Left ventricle myocardium inferior (tissue), 1 donor: Measurements from ENCODE around the gene QSER1. TPM values are rescaled to one million over a fixed set of nuclear protein-coding genes. Genes with fewer than 3 reads are reported as not detected.

Experiments
- DNase-seq: peaks from one replicate; pipeline ENCODE4 v3.0.0-alpha.2; 2020
- H3K27ac ChIP-seq: fragments of 200-600 bp; replicated peaks from 2 replicates; pipeline ENCODE4 v1.8.0; 2021
- H3K27me3 ChIP-seq: fragments of 200-600 bp; 2 replicates; pipeline ENCODE4 v1.8.0; 2021; ENCODE audit warnings: low read depth
- H3K36me3 ChIP-seq: fragments of 200-600 bp; 2 replicates; pipeline ENCODE4 v1.8.0; 2021
- H3K4me1 ChIP-seq: fragments of 200-600 bp; 2 replicates; pipeline ENCODE4 v1.8.0; 2021
- H3K4me3 ChIP-seq: fragments of 200-600 bp; 2 replicates; pipeline ENCODE4 v1.8.0; 2021; ENCODE audit warnings: mild to moderate bottlenecking, moderate library complexity
- H3K9me3 ChIP-seq: fragments of 200-600 bp; replicated peaks from 2 replicates; pipeline ENCODE4 v1.8.0; 2021
- intact Hi-C: fragments of 100-400 bp; cut with micrococcal nuclease; formaldehyde crosslinking; loops from one replicate; pipeline ENCODE4 v1.11.0; 2022
- total RNA-seq: library from RNA; stranded (reverse); fragmentation: NEBNext Ultra II Directional; extraction: Animal tissue kit (Norgen Biotek cat#: 25700); gene quantifications from one replicate; pipeline ENCODE4 v1.2.1, GENCODE V29; 2021
- TF ChIP-seq, protein P1 (sequence below): fragments of 200-600 bp; IDR thresholded peaks from 2 replicates; pipeline ENCODE4 v1.8.0; 2021; ENCODE audit warnings: antibody characterized with exemption, mild to moderate bottlenecking, borderline replicate concordance
- donor health status: DM: no; HTN: yes; CAD: no; lungs with severe emphysema.

QSER1 gene
- total RNA-seq, 1 donor from 2014 or later = 15.0 TPM

DNA sequence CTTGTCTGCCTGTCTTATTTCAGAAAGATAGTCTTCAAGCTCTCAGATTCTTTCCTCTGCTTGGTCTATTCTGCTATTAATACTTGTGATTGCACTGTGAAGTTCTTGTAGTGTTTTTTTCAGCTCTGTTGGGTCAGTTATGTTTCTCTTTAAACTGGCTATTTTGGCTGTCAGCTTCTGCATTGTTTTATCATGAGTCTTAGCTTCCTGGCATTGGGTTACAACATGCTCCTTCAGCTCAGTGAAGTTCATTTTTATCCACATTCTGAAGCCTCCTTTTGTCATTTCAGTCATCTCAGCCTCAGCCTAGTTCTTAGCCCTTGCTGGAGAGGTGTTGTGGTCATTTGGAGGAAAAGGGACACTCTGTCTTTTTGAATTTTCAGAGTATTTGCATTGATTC, 107.6 kb downstream of the QSER1 start:
- Histone ChIP-seq H3K36me3 (no peaks in the 10 kb centered on the region), H3K9me3 (peaks cover 12% of the 10 kb centered on the region), H3K27ac (no peak overlapping the region), H3K27me3 (peaks cover 8% of the 10 kb centered on the region), H3K4me1 (no peaks in the 10 kb centered on the region), H3K4me3 (no peak overlapping the region)
- intact Hi-C loops = no loop called here
- no peak for DNase-seq
- TF ChIP-seq, protein P1, sequence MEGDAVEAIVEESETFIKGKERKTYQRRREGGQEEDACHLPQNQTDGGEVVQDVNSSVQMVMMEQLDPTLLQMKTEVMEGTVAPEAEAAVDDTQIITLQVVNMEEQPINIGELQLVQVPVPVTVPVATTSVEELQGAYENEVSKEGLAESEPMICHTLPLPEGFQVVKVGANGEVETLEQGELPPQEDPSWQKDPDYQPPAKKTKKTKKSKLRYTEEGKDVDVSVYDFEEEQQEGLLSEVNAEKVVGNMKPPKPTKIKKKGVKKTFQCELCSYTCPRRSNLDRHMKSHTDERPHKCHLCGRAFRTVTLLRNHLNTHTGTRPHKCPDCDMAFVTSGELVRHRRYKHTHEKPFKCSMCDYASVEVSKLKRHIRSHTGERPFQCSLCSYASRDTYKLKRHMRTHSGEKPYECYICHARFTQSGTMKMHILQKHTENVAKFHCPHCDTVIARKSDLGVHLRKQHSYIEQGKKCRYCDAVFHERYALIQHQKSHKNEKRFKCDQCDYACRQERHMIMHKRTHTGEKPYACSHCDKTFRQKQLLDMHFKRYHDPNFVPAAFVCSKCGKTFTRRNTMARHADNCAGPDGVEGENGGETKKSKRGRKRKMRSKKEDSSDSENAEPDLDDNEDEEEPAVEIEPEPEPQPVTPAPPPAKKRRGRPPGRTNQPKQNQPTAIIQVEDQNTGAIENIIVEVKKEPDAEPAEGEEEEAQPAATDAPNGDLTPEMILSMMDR = no peak

DNA sequence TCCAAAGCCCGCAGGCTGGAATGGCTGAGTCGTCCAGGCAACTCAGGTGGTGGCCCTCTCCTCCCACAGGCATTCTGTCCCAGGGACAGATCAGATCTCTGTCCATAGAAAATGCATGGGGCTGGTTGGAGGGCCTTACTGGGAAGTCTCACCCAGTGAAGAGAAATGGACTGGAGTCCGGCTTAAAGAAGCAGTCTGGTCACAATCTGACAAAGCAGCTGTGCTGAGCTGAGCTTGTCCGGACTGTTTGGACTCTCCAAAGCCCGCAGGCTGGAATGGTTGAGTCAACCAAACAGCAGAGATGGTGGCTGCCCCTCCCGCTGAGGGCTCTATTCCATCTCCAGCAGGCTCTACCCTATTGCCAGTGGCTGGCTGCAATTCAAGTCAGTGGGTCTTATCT, 108.7 kb downstream of the QSER1 start:
- Histone ChIP-seq H3K4me1 (no peaks in the 10 kb centered on the region), H3K9me3 (peaks cover 12% of the 10 kb centered on the region), H3K27ac (no peak overlapping the region), H3K36me3 (no peaks in the 10 kb centered on the region), H3K27me3 (peaks cover 8% of the 10 kb centered on the region), H3K4me3 (no peak overlapping the region)
- DNase-seq = no peak
- TF ChIP-seq, protein P1 = no peak
- intact Hi-C loops = no loop called here

DNA sequence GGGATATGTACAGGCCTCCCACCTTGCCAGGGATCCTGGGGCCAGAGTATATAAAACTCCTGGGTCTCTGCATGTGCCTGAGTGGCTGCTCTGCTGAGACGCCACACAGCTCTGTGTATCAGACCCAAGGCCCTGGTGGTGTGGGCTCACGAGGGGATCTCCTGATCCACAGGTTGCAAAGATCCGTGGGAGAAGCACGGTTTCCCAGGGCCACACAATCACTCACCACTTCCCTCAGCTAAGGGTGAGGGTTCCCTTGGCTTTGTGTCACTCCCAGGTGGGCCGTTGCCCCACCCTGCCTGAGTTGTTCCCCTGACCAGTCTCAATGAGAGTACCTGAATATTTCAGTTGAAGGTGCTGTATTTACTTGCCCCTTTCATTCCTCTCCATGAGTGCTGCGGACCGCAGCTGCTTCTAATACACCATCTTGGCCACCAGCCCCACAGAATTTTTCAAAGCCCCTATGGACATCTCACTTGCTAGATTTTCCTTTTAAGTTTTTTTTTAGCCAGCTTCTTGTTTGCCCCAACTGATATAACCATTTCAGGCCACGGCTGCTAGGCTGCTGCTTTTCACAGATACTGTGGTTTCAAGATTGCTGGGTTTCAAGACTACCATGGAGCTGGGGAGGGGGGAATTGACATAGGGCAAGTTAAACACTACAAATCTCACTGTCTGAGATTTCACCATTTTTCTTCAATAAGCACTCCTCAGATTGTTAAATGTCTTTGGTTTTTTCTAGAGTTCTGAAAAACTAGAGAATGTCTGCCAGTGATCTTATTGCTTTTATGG, 109.3 kb downstream of the QSER1 start:
- TF ChIP-seq, protein P1 = no peak
- Histone ChIP-seq H3K9me3 (peaks cover 12% of the 10 kb centered on the region), H3K36me3 (no peaks in the 10 kb centered on the region), H3K4me1 (no peaks in the 10 kb centered on the region), H3K27ac (no peak overlapping the region), H3K27me3 (peaks cover 8% of the 10 kb centered on the region), H3K4me3 (no peak overlapping the region)
- no peak for DNase-seq
- intact Hi-C loops = no loop called here

DNA sequence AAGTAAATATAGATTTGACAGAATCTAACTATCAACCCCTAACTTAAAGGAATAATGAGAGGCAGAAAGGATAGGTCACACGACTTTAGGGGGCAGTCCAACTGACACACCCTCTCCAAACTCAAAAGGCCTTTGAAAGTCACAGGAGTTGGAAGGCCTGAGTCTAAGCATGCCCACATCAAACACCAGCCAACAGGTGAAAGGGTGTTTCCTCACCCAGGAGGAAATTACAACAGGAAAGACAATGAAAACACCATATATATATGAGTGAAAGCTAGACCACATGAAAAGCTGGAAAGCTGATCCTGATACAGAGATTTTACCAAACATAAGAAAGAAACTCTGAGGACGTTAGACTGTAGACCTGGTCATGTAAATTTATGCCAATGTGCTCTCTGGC, 112.6 kb downstream of the QSER1 start:
- TF ChIP-seq, protein P1 = no peak
- Histone ChIP-seq H3K4me3 (no peak overlapping the region), H3K27me3 (peaks cover 23% of the 10 kb centered on the region), H3K36me3 (no peaks in the 10 kb centered on the region), H3K27ac (no peak overlapping the region), H3K4me1 (no peaks in the 10 kb centered on the region), H3K9me3 (no peaks in the 10 kb centered on the region)
- DNase-seq = no peak
- intact Hi-C loops = no loop called here

DNA sequence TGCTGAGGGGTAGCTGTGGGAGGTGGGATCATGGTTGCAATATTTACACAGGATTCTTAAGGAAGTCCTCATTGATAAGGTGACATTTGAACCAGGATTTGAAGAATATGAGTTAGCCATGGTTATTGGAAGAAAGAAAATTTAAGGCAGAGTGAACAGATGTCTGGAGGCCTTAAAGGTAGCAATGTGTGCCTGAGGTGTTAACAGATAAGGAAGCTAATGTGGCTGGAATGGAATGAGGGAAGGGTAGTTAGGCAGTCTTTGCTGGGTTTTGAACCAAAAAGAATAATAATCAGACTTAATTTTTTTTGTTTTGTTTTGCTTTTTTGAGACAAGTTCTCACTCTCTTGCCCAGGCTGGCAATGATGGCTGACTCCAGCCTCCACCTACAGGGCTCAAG, 113.4 kb downstream of the QSER1 start:
- DNase-seq = no peak
- Histone ChIP-seq H3K9me3 (no peaks in the 10 kb centered on the region), H3K27me3 (peaks cover 23% of the 10 kb centered on the region), H3K36me3 (no peaks in the 10 kb centered on the region), H3K4me1 (no peaks in the 10 kb centered on the region), H3K27ac (no peak overlapping the region), H3K4me3 (no peak overlapping the region)
- TF ChIP-seq, protein P1 = no peak
- intact Hi-C loops = no loop called here
